ENCODE data around the gene ZNF439. TPM values are rescaled to one million over a fixed set of nuclear protein-coding genes. Genes with fewer than 3 reads are reported as not detected.
"Not testable (repeated sequence)": the region's sequence is repeated elsewhere in the genome, so short reads cannot be mapped to it uniquely, and the experiment has no call there.

ZNF439 gene
- total RNA-seq, 1 experiment from 2014 or later, result 16.5 TPM

DNA sequence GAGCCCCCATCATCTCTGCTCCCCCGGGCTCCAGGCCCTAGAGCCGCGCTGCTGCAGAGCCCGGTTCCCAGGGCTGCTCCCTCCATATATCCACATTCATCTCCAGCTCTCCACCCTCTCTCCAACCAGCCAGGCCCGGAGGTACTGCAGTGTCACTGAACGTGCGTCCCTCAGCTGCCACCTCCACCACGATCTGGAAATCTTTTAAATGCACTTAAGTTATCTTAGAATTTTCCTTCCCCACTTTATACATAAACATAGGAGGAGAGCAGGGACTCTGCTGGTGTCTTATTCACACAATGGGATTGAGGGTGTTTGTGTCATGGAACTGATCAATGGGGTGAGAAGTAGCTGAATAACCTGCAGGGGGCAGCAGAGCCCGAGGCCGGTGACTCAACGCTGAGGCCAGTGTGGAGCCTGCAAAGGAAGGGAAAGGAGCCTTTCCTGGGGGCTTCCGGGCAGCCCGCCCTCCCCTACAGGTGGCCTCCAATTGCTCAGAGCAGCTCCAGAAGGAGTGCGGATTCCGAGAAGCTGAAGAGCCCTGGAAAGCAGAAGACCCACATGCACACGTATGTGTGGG is 31.3 kb downstream of the ZNF439 start:
- not testable (repeated sequence) for H3K79me2 ChIP-seq (ENCODE audit: low read length); H3K4me2 ChIP-seq (ENCODE audit: low read depth, low read length, poor library complexity, severe bottlenecking); H2AFZ ChIP-seq (ENCODE audit: low read length); H3K36me3 ChIP-seq (ENCODE audit: insufficient read depth, low read length); H4K20me1 ChIP-seq (ENCODE audit: insufficient read depth, low read depth, low read length); H3K9me3 ChIP-seq (ENCODE audit: low read length); H3K4me3 ChIP-seq (ENCODE audit: low read length); H3K4me1 ChIP-seq (ENCODE audit: low read length); H3K9me2 ChIP-seq (replicated peaks; ENCODE audit: insufficient read depth, low read length); H3K27me3 ChIP-seq (ENCODE audit: low read length); H3K27ac ChIP-seq (ENCODE audit: low read length); H3K9ac ChIP-seq (ENCODE audit: low read length)
- peak; percentile 63 for DNase-seq

DNA sequence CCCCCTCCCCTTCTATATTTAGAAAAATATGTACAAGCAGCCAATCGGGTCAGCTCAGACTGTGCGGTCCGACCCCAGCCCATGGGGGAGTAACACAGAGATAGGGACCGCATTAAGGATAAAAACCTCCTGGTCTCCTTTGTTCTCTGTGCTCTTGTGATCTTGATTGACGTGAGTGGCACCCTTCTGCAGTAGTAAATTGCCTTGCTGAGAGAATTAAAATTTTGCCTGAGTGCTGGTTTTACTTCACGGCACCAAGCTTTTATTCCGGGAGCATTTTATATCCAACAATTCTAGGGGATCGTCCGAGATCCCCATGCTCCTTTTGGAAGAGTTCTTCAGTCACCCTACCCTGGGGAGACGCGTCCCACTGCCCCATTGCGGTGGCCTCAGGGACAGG is 32.1 kb downstream of the ZNF439 start:
- no peak overlapping the region for H3K27ac ChIP-seq (ENCODE audit: low read length)
- no peaks in the 10 kb centered on the region for H3K4me1 ChIP-seq (ENCODE audit: low read length)
- no peaks in the 10 kb centered on the region for H4K20me1 ChIP-seq (ENCODE audit: insufficient read depth, low read depth, low read length)
- no peak overlapping the region for H3K4me3 ChIP-seq (ENCODE audit: low read length)
- no peak overlapping the region for H2AFZ ChIP-seq (ENCODE audit: low read length)
- H3K36me3 ChIP-seq (ENCODE audit: insufficient read depth, low read length), result no peaks in the 10 kb centered on the region
- peaks cover 6% of the 10 kb centered on the region; the same call in 1 of the 2 replicates for H3K9me3 ChIP-seq (ENCODE audit: low read length)
- H3K4me2 ChIP-seq (ENCODE audit: low read depth, low read length, poor library complexity, severe bottlenecking), result no peak overlapping the region
- H3K9me2 ChIP-seq (replicated peaks; ENCODE audit: insufficient read depth, low read length), result no peaks in the 10 kb centered on the region
- no peaks in the 10 kb centered on the region for H3K27me3 ChIP-seq (ENCODE audit: low read length)
- no peak for DNase-seq
- no peaks in the 10 kb centered on the region for H3K79me2 ChIP-seq (ENCODE audit: low read length)
- no peak overlapping the region for H3K9ac ChIP-seq (ENCODE audit: low read length)

DNA sequence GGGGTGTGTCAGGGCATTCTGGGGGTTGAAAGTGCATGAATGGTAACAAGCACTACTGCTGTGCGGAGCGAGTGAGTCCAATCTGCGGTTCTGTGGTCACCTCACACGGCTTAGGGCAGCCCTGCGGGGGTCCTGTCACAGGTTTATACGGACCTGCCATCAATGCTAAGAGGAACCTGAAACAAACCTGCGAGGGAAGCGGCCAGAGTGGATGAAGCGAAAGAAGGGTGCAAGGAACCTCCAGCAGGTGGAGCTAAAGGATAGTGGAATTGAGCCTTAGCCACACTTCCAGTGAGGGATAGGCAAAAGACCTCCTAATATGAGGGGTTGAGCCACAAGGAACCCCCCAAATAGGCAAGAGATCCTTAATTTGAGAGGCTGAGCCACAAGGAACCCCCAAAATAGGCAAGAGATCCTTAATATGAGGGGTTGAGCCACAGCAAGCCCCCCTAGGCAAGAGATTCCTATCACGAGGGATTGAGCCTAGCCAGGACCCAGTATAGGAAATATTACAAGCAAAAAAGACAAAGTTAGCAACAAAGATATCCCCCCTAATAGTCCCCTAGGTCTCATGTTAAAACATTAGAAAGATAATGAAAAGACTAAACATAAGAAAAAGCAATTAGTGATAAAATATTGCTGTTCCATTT is 32.8 kb downstream of the ZNF439 start:
- H4K20me1 ChIP-seq (ENCODE audit: insufficient read depth, low read depth, low read length), result no peaks in the 10 kb centered on the region
- no peaks in the 10 kb centered on the region for H3K79me2 ChIP-seq (ENCODE audit: low read length)
- peaks cover 6% of the 10 kb centered on the region; the same call in 1 of the 2 replicates for H3K9me3 ChIP-seq (ENCODE audit: low read length)
- no peaks in the 10 kb centered on the region for H3K9me2 ChIP-seq (replicated peaks; ENCODE audit: insufficient read depth, low read length)
- H3K36me3 ChIP-seq (ENCODE audit: insufficient read depth, low read length), result no peaks in the 10 kb centered on the region
- no peaks in the 10 kb centered on the region for H3K4me1 ChIP-seq (ENCODE audit: low read length)
- H3K27me3 ChIP-seq (ENCODE audit: low read length), result no peaks in the 10 kb centered on the region
- DNase-seq, result peak; percentile 89
- no peak overlapping the region for H3K4me2 ChIP-seq (ENCODE audit: low read depth, low read length, poor library complexity, severe bottlenecking)
- no peak overlapping the region for H3K9ac ChIP-seq (ENCODE audit: low read length)
- no peak overlapping the region for H2AFZ ChIP-seq (ENCODE audit: low read length)
- no peak overlapping the region for H3K27ac ChIP-seq (ENCODE audit: low read length)
- H3K4me3 ChIP-seq (ENCODE audit: low read length), result no peak overlapping the region

DNA sequence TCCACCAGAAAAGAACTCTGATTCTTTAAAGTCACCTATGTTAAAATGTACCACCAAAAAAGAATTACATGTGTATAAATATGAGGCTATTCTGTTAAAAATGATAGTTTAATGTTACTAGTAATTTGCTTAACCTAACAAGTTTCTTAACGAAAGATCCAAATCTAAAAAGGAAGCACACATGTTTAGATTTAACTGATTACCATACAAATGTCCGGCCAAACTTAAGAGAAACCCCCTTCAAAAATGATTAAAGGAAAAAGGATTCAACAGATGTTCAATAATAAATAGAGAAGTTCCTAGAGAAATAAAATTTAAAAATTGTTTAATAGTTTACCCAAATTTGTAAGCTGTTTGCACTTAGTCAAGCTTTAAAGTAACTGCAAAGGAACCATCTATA is 34.1 kb downstream of the ZNF439 start:
- Histone ChIP-seq H2AFZ (ENCODE audit: low read length) (no peak overlapping the region), H3K9me3 (ENCODE audit: low read length) (peaks cover 6% of the 10 kb centered on the region; the same call in 1 of the 2 replicates), H3K4me1 (ENCODE audit: low read length) (peaks cover 5% of the 10 kb centered on the region), H3K79me2 (ENCODE audit: low read length) (no peaks in the 10 kb centered on the region), H3K4me2 (ENCODE audit: low read depth, low read length, poor library complexity, severe bottlenecking) (no peak overlapping the region), H4K20me1 (ENCODE audit: insufficient read depth, low read depth, low read length) (no peaks in the 10 kb centered on the region), H3K36me3 (ENCODE audit: insufficient read depth, low read length) (no peaks in the 10 kb centered on the region), H3K9me2 (replicated peaks; ENCODE audit: insufficient read depth, low read length) (no peaks in the 10 kb centered on the region), H3K27me3 (ENCODE audit: low read length) (no peaks in the 10 kb centered on the region), H3K27ac (ENCODE audit: low read length) (no peak overlapping the region), H3K9ac (ENCODE audit: low read length) (no peak overlapping the region), H3K4me3 (ENCODE audit: low read length) (no peak overlapping the region)
- no peak for DNase-seq

DNA sequence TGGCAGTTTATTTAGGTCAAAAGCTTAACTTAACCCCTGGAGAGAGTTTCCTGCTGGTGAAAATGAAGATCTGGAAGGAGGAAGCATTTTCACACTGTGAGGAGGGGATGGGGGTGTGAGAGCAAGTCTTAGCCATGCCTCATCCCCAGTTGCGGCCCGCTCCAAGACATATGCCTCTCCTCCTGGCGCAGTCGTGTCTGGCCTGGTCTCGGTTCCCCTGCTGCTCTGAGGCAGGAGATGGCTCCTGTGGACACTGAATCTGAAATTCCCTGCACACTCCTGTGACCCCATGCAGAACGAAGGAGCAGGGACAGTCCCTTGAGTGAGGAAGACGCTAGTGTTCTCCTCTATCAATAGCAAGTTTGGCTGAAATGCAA is 38.7 kb downstream of the ZNF439 start:
- no peak overlapping the region for H3K27ac ChIP-seq (ENCODE audit: low read length)
- H3K4me1 ChIP-seq (ENCODE audit: low read length), result peaks cover 17% of the 10 kb centered on the region
- H3K79me2 ChIP-seq (ENCODE audit: low read length), result no peaks in the 10 kb centered on the region
- DNase-seq, result no peak
- peak overlapping the region; percentile 99 for H2AFZ ChIP-seq (ENCODE audit: low read length)
- H3K27me3 ChIP-seq (ENCODE audit: low read length), result no peaks in the 10 kb centered on the region
- H3K9me2 ChIP-seq (replicated peaks; ENCODE audit: insufficient read depth, low read length), result no peaks in the 10 kb centered on the region
- no peaks in the 10 kb centered on the region for H3K9me3 ChIP-seq (ENCODE audit: low read length)
- no peaks in the 10 kb centered on the region for H4K20me1 ChIP-seq (ENCODE audit: insufficient read depth, low read depth, low read length)
- peak overlapping the region; percentile 82 for H3K4me2 ChIP-seq (ENCODE audit: low read depth, low read length, poor library complexity, severe bottlenecking)
- H3K4me3 ChIP-seq (ENCODE audit: low read length), result peak overlapping the region; percentile 95
- no peaks in the 10 kb centered on the region; the same call in 1 of the 2 replicates for H3K36me3 ChIP-seq (ENCODE audit: insufficient read depth, low read length)
- peak overlapping the region; percentile 85 for H3K9ac ChIP-seq (ENCODE audit: low read length)

DNA sequence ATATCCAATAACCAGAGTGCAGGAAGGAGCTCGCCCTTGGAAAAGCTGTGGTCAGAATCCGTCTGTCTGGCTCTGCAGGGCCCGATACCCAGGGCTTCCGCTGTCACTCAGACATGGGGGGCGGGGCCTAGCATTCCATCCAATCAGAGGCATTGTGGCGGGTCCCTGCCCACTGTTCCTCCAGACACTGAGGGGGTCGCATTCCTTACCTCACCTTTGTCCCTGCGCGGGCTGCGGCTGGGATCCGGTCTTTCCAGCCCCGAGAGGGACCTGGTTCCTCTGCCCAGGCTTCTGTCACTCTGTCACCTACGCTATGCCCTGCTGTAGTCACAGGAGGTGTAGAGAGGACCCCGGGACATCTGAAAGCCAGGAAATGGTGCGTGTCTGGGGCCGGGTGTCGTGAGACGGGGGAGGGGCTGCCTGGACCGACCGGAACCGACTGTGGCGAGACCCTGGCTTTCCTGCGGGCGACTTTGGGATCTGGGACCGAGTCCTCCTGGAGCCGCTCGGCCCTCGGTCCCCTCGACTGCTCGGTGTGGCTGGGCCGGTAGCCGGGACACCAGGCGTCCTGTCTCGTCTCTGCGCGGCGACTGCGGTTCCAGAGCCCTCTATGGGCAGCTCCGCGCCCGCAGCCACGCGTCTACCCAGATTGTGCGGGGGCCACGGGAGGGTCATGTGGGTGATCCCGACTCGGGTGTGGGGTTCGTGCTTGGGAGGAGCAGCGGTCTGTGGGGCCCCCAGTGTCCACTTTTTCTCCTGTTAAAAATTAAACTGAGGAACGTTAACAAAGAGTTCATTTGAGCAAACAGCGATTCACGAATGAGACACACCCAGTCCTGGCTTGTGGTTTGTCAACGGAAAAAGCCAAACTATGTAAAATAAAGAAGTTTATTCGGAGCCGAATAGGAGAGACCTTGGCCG is 39.3 kb downstream of the ZNF439 start, which contains the start of gene ZNF69:
ZNF69 (plus strand) TSS at position 172 of the 921 bp plus-strand sequence; CDS start at position 314, 142 bp downstream.
- no peaks in the 10 kb centered on the region for H3K9me2 ChIP-seq (replicated peaks; ENCODE audit: insufficient read depth, low read length)
- no peaks in the 10 kb centered on the region for H4K20me1 ChIP-seq (ENCODE audit: insufficient read depth, low read depth, low read length)
- H2AFZ ChIP-seq (ENCODE audit: low read length), result peak within 1 kb of the TSS; percentile 99
- peak within 1 kb of the TSS; percentile 85 for H3K9ac ChIP-seq (ENCODE audit: low read length)
- H3K4me1 ChIP-seq (ENCODE audit: low read length), result peaks cover 17% of the 10 kb centered on the region
- H3K79me2 ChIP-seq (ENCODE audit: low read length), result no peaks in the 10 kb centered on the region
- peak within 1 kb of the TSS; percentile 82 for H3K4me2 ChIP-seq (ENCODE audit: low read depth, low read length, poor library complexity, severe bottlenecking)
- no peaks in the 10 kb centered on the region for H3K9me3 ChIP-seq (ENCODE audit: low read length)
- peak; percentile 86 for DNase-seq
- H3K36me3 ChIP-seq (ENCODE audit: insufficient read depth, low read length), result peaks cover 3% of the 10 kb centered on the region; the same call in 1 of the 2 replicates
- H3K27me3 ChIP-seq (ENCODE audit: low read length), result no peaks in the 10 kb centered on the region
- no peak within 1 kb of the TSS for H3K27ac ChIP-seq (ENCODE audit: low read length)
- peak within 1 kb of the TSS; percentile 95 for H3K4me3 ChIP-seq (ENCODE audit: low read length)

DNA sequence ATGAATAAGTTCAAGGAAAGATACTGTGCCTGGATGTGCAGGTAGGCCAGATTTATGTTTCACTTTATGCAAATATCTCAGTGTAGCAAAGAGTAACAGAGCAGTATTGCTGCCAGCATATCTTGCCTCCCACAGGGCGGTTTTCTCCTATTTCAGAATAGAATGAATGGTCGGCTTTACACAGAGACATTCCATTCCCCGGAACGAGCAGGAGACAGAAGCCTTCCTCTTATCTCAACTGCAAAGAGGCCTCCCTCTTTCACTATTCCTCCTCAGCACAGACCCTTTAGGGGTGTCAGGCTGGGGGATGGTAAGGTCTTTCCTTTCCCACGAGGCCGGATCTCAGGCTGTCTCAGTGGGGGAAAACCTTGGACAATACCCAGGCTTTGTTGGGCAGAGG is 41.4 kb downstream of the ZNF439 start:
- not testable (repeated sequence) for H2AFZ ChIP-seq (ENCODE audit: low read length); H3K4me3 ChIP-seq (ENCODE audit: low read length); H3K9ac ChIP-seq (ENCODE audit: low read length); H3K79me2 ChIP-seq (ENCODE audit: low read length); H3K4me2 ChIP-seq (ENCODE audit: low read depth, low read length, poor library complexity, severe bottlenecking); H3K27ac ChIP-seq (ENCODE audit: low read length); H3K27me3 ChIP-seq (ENCODE audit: low read length); DNase-seq; H4K20me1 ChIP-seq (ENCODE audit: insufficient read depth, low read depth, low read length); H3K9me3 ChIP-seq (ENCODE audit: low read length); H3K36me3 ChIP-seq (ENCODE audit: insufficient read depth, low read length); H3K9me2 ChIP-seq (replicated peaks; ENCODE audit: insufficient read depth, low read length)
- H3K4me1 ChIP-seq (ENCODE audit: low read length), result peaks cover 17% of the 10 kb centered on the region

DNA sequence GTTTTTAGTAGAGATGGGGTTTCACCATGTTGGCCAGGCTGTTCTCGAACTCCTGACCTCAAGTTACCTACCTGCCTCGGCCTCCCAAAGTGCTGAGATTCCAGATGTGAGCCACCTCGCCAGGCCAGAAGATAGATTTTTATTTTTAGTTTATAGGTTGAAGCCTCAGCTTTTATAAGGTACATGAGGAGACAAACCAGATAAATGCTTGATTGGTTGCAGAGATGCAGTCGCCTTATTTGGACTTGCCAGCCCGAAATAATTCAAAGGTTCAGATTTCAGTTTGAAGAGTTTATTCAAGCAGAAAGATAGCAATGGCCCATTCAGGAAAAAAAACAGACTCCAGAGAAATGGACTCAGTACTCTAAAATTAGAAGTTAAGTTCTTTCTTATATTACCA is 42.1 kb downstream of the ZNF439 start:
- H3K9me3 ChIP-seq (ENCODE audit: low read length), result no peaks in the 10 kb centered on the region
- H3K9me2 ChIP-seq (replicated peaks; ENCODE audit: insufficient read depth, low read length), result no peaks in the 10 kb centered on the region
- H3K4me1 ChIP-seq (ENCODE audit: low read length), result peaks cover 17% of the 10 kb centered on the region
- H3K79me2 ChIP-seq (ENCODE audit: low read length), result no peaks in the 10 kb centered on the region
- H3K27ac ChIP-seq (ENCODE audit: low read length), result no peak overlapping the region
- no peak overlapping the region for H3K4me2 ChIP-seq (ENCODE audit: low read depth, low read length, poor library complexity, severe bottlenecking)
- H3K9ac ChIP-seq (ENCODE audit: low read length), result no peak overlapping the region
- H2AFZ ChIP-seq (ENCODE audit: low read length), result no peak overlapping the region
- no peaks in the 10 kb centered on the region for H4K20me1 ChIP-seq (ENCODE audit: insufficient read depth, low read depth, low read length)
- H3K27me3 ChIP-seq (ENCODE audit: low read length), result no peaks in the 10 kb centered on the region
- H3K4me3 ChIP-seq (ENCODE audit: low read length), result no peak overlapping the region
- DNase-seq, result no peak
- H3K36me3 ChIP-seq (ENCODE audit: insufficient read depth, low read length), result peaks cover 3% of the 10 kb centered on the region; the same call in 1 of the 2 replicates

All from Karpas-422 (cell line).